Measurements from ENCODE around the gene CNNM4.

CNNM4 gene

GRCh38 chr2:96810783-96811192 lies 50.1 kb downstream of the CNNM4 start:
- no peaks in the 10 kb centered on the region for H3K27me3 ChIP-seq (ENCODE audit: insufficient read depth, low read length, poor library complexity)
- no peak overlapping the region for H3K9ac ChIP-seq (ENCODE audit: low read depth, low read length)
- H4K20me1 ChIP-seq (ENCODE audit: insufficient read depth, low read length): no peaks in the 10 kb centered on the region
- H3K36me3 ChIP-seq (ENCODE audit: insufficient read depth, low read length): peaks cover 18% of the 10 kb centered on the region
- H3K4me3 ChIP-seq (ENCODE audit: low read depth in 1 of 2, low read length in 2 of 2): no peak overlapping the region
- ATAC-seq (ENCODE audit: insufficient read depth, low read depth): no peak
- no peaks in the 10 kb centered on the region for H3K79me2 ChIP-seq (ENCODE audit: insufficient read depth, low read length)
- no peak for DNase-seq
- no peak for TF ChIP-seq EZH2 (IDR thresholded peaks at IDR 0.05; ENCODE audit: borderline replicate concordance, low read depth, low read length, severe bottlenecking)
- TF ChIP-seq CTCF (IDR thresholded peaks at IDR 0.05; ENCODE audit: borderline replicate concordance, extremely low read depth, low read length, poor library complexity, severe bottlenecking): no peak
- H3K4me2 ChIP-seq (ENCODE audit: insufficient read depth, low read length): no peak overlapping the region
- no peak overlapping the region for H3K27ac ChIP-seq (ENCODE audit: low read length)
- no peak overlapping the region for H2AFZ ChIP-seq (ENCODE audit: low read depth, low read length)
- H3K4me1 ChIP-seq (ENCODE audit: insufficient read depth, low read length): peaks cover 8% of the 10 kb centered on the region
- no peaks in the 10 kb centered on the region for H3K9me3 ChIP-seq (ENCODE audit: insufficient read depth, low read length, severe bottlenecking)

GRCh38 chr2:96811917-96812316 lies 51.2 kb downstream of the CNNM4 start:
- Histone ChIP-seq H3K36me3 (ENCODE audit: insufficient read depth, low read length) (peaks cover 18% of the 10 kb centered on the region), H3K9ac (ENCODE audit: low read depth, low read length) (no peak overlapping the region), H3K4me3 (ENCODE audit: low read depth in 1 of 2, low read length in 2 of 2) (no peak overlapping the region), H3K27me3 (ENCODE audit: insufficient read depth, low read length, poor library complexity) (no peaks in the 10 kb centered on the region), H3K4me2 (ENCODE audit: insufficient read depth, low read length) (no peak overlapping the region), H2AFZ (ENCODE audit: low read depth, low read length) (no peak overlapping the region), H4K20me1 (ENCODE audit: insufficient read depth, low read length) (peaks cover 1% of the 10 kb centered on the region), H3K27ac (ENCODE audit: low read length) (no peak overlapping the region), H3K79me2 (ENCODE audit: insufficient read depth, low read length) (peaks cover 3% of the 10 kb centered on the region), H3K4me1 (ENCODE audit: insufficient read depth, low read length) (peaks cover 8% of the 10 kb centered on the region), H3K9me3 (ENCODE audit: insufficient read depth, low read length, severe bottlenecking) (no peaks in the 10 kb centered on the region)
- DNase-seq (no peak), ATAC-seq (ENCODE audit: insufficient read depth, low read depth) (no peak)
- no peak for TF ChIP-seq CTCF (IDR thresholded peaks at IDR 0.05; ENCODE audit: borderline replicate concordance, extremely low read depth, low read length, poor library complexity, severe bottlenecking)
- TF ChIP-seq EZH2 (IDR thresholded peaks at IDR 0.05; ENCODE audit: borderline replicate concordance, low read depth, low read length, severe bottlenecking): no peak

- TF ChIP-seq CTCF (IDR thresholded peaks at IDR 0.05; ENCODE audit: borderline replicate concordance, extremely low read depth, low read length, poor library complexity, severe bottlenecking): no peak
- no peak for TF ChIP-seq EZH2 (IDR thresholded peaks at IDR 0.05; ENCODE audit: borderline replicate concordance, low read depth, low read length, severe bottlenecking)
- Histone ChIP-seq H3K4me1 (ENCODE audit: insufficient read depth, low read length) (peaks cover 25% of the 10 kb centered on the region), H3K79me2 (ENCODE audit: insufficient read depth, low read length) (peaks cover 20% of the 10 kb centered on the region), H3K27ac (ENCODE audit: low read length) (no peak overlapping the region), H3K4me2 (ENCODE audit: insufficient read depth, low read length) (no peak overlapping the region), H4K20me1 (ENCODE audit: insufficient read depth, low read length) (peaks cover 17% of the 10 kb centered on the region), H3K9ac (ENCODE audit: low read depth, low read length) (no peak overlapping the region), H3K9me3 (ENCODE audit: insufficient read depth, low read length, severe bottlenecking) (no peaks in the 10 kb centered on the region), H3K27me3 (ENCODE audit: insufficient read depth, low read length, poor library complexity) (no peaks in the 10 kb centered on the region), H3K4me3 (ENCODE audit: low read depth in 1 of 2, low read length in 2 of 2) (no peak overlapping the region), H2AFZ (ENCODE audit: low read depth, low read length) (no peak overlapping the region), H3K36me3 (ENCODE audit: insufficient read depth, low read length) (peaks cover 23% of the 10 kb centered on the region)
- DNase-seq: no peak
- ATAC-seq (ENCODE audit: insufficient read depth, low read depth): no peak
Observed at GRCh38 chr2:96813656-96814055, 53.0 kb downstream of the CNNM4 start.

Measured in DND-41 (cell line).